Esophagus (tissue), 2 donors: ENCODE measurements around the gene DDIT4. TPM values are rescaled to one million over a fixed set of nuclear protein-coding genes. Genes with fewer than 3 reads are reported as not detected.
A peak's percentile ranks its signal among the peaks of the same experiment; 100 is the strongest.

Experiments used
- H3K27ac ChIP-seq, 2 donors: one replicate each; pipeline ENCODE4 v1.5.1; 2013; ENCODE audit warnings: low read depth in 2 of 2, mild to moderate bottlenecking in 2 of 2, inconsistent platforms in 1 of 2, low read length in 1 of 2, moderate library complexity in 1 of 2
- H3K27me3 ChIP-seq, 2 donors: one replicate each; pipeline ENCODE4 v1.6.1; 2013; ENCODE audit warnings: low read length in 2 of 2, control low read depth in 1 of 2, mild to moderate bottlenecking in 1 of 2; ENCODE audit not compliant: insufficient read depth in 2 of 2, control insufficient read depth in 1 of 2
- H3K36me3 ChIP-seq, 2 donors: one replicate each; pipeline ENCODE4 v1.6.1; 2013; ENCODE audit warnings: low read length in 1 of 2; ENCODE audit not compliant: control insufficient read depth in 2 of 2, insufficient read depth in 2 of 2
- H3K4me1 ChIP-seq, 2 donors: one replicate each; pipeline ENCODE4 v1.6.1; 2013; ENCODE audit warnings: low read length in 1 of 2; ENCODE audit not compliant: control insufficient read depth in 2 of 2, insufficient read depth in 2 of 2
- H3K4me3 ChIP-seq, 2 donors: one replicate each; pipeline ENCODE4 v1.5.1; 2013; ENCODE audit warnings: low read length in 2 of 2, mild to moderate bottlenecking in 2 of 2, low read depth in 1 of 2, moderate library complexity in 1 of 2
- H3K9me3 ChIP-seq, 2 donors: one replicate each; pipeline ENCODE4 v1.6.1; 2013; ENCODE audit warnings: mild to moderate bottlenecking in 2 of 2, low read depth in 1 of 2, low read length in 1 of 2, moderate library complexity in 1 of 2; ENCODE audit not compliant: control insufficient read depth in 2 of 2, insufficient read depth in 1 of 2
- WGBS, 2 donors: extraction: QIAGEN DNeasy Blood & Tissue Kit; methylation state at CpG; one replicate each; pipeline ENCODE4 v1.1.7; 2013; 5-methylcytosine and 5-hydroxymethylcytosine counted together
- polyA plus RNA-seq, 2 donors: library from polyadenylated mRNA; stranded (reverse); fragments of 200-250 nt; gene quantifications; one replicate each; pipeline ENCODE4 v1.2.3, GENCODE V29; 2013
- donor health status: healthy with polysubstance abuse.
- donor health status: Bipolar disorder and iron deficiency.

Gene DDIT4
- polyA plus RNA-seq, 2 donors: 230 to 332 TPM

GRCh38 chr10:72311667-72312066, 37.9 kb downstream of the DDIT4 start:
- H3K4me3 ChIP-seq: no peak overlapping the region
- peaks cover 16 to 32% of the 10 kb centered on the region in 2 donors for H3K4me1 ChIP-seq
- H3K27ac ChIP-seq: no peak overlapping the region
- no peaks in the 10 kb centered on the region for H3K36me3 ChIP-seq
- no peaks in the 10 kb centered on the region for H3K9me3 ChIP-seq
- H3K27me3 ChIP-seq: no peaks in the 10 kb centered on the region
- 88 to 90% methylated on average over 7 of the region's 7 CpGs for WGBS, 2 donors

GRCh38 chr10:72312865-72313391, 39.2 kb downstream of the DDIT4 start:
- H3K4me1 ChIP-seq: peaks cover 18 to 37% of the 10 kb centered on the region in 2 donors
- no peaks in the 10 kb centered on the region for H3K27me3 ChIP-seq
- WGBS, 2 donors: 94 to 95% methylated on average over 8 of the region's 8 CpGs
- no peaks in the 10 kb centered on the region for H3K9me3 ChIP-seq
- no peaks in the 10 kb centered on the region for H3K36me3 ChIP-seq
- no peak overlapping the region for H3K4me3 ChIP-seq
- no peak overlapping the region for H3K27ac ChIP-seq

GRCh38 chr10:72314263-72314662, 40.5 kb downstream of the DDIT4 start:
- 95 to 96% methylated on average over 7 of the region's 7 CpGs for WGBS, 2 donors

GRCh38 chr10:72315054-72315453, 41.3 kb downstream of the DDIT4 start:
- peaks cover 13 to 19% of the 10 kb centered on the region in 2 donors for H3K4me1 ChIP-seq
- H3K27ac ChIP-seq: peak overlapping the region; percentile 77 to 93
- no peaks in the 10 kb centered on the region for H3K27me3 ChIP-seq
- H3K36me3 ChIP-seq: no peaks in the 10 kb centered on the region
- H3K4me3 ChIP-seq: no peak overlapping the region
- WGBS, 2 donors: 25 to 29% methylated on average over 7 of the region's 7 CpGs
- no peaks in the 10 kb centered on the region for H3K9me3 ChIP-seq

More at GRCh38 chr10:72314263-72314662, 40.5 kb downstream of the DDIT4 start:
- Histone ChIP-seq H3K4me3 (no peak overlapping the region), H3K27ac (peak overlapping the region; percentile 59 to 77), H3K9me3 (no peaks in the 10 kb centered on the region), H3K27me3 (no peaks in the 10 kb centered on the region), H3K36me3 (no peaks in the 10 kb centered on the region), H3K4me1 (peaks cover 15 to 25% of the 10 kb centered on the region in 2 donors)

- H3K36me3 ChIP-seq: no peaks in the 10 kb centered on the region
- no peaks in the 10 kb centered on the region for H3K9me3 ChIP-seq
- peak overlapping the region; percentile 77 to 93 for H3K27ac ChIP-seq
- H3K27me3 ChIP-seq: no peaks in the 10 kb centered on the region
- 16 to 18% methylated on average over 2 of the region's 2 CpGs for WGBS, 2 donors
- peaks cover 9 to 21% of the 10 kb centered on the region in 2 donors for H3K4me1 ChIP-seq
- no peak overlapping the region for H3K4me3 ChIP-seq
Observed at GRCh38 chr10:72315611-72316385, 42.1 kb downstream of the DDIT4 start.

- Histone ChIP-seq H3K4me1 (peaks cover 10 to 24% of the 10 kb centered on the region in 2 donors), H3K36me3 (no peaks in the 10 kb centered on the region), H3K4me3 (no peak overlapping the region), H3K27ac (peak overlapping the region; percentile 77 to 93), H3K27me3 (no peaks in the 10 kb centered on the region), H3K9me3 (no peaks in the 10 kb centered on the region)
- 59 to 68% methylated on average over 3 of the region's 3 CpGs for WGBS, 2 donors
Observed at GRCh38 chr10:72316386-72316700, 42.6 kb downstream of the DDIT4 start.

GRCh38 chr10:72316748-72317435, 43.2 kb downstream of the DDIT4 start:
- 60 to 69% methylated on average over 12 of the region's 12 CpGs for WGBS, 2 donors
- H3K36me3 ChIP-seq: no peaks in the 10 kb centered on the region
- peak overlapping the region in 1 of 2 donors; percentile 93 for H3K27ac ChIP-seq

GRCh38 chr10:72318418-72319262, 44.9 kb downstream of the DDIT4 start:
- WGBS, 2 donors: 60 to 67% methylated on average over 10 of the region's 10 CpGs
- Histone ChIP-seq H3K27me3 (no peaks in the 10 kb centered on the region), H3K9me3 (no peaks in the 10 kb centered on the region), H3K27ac (peak overlapping the region; percentile 94 to 97), H3K4me3 (peak overlapping the region in 1 of 2 donors; percentile 35), H3K36me3 (no peaks in the 10 kb centered on the region), H3K4me1 (peaks cover 18 to 43% of the 10 kb centered on the region in 2 donors)

More at GRCh38 chr10:72316748-72317435, 43.2 kb downstream of the DDIT4 start:
- H3K4me1 ChIP-seq: peaks cover 12 to 26% of the 10 kb centered on the region in 2 donors
- no peak overlapping the region for H3K4me3 ChIP-seq
- H3K27me3 ChIP-seq: no peaks in the 10 kb centered on the region
- no peaks in the 10 kb centered on the region for H3K9me3 ChIP-seq
